ENCODE data around the gene MFRP.

DNA sequence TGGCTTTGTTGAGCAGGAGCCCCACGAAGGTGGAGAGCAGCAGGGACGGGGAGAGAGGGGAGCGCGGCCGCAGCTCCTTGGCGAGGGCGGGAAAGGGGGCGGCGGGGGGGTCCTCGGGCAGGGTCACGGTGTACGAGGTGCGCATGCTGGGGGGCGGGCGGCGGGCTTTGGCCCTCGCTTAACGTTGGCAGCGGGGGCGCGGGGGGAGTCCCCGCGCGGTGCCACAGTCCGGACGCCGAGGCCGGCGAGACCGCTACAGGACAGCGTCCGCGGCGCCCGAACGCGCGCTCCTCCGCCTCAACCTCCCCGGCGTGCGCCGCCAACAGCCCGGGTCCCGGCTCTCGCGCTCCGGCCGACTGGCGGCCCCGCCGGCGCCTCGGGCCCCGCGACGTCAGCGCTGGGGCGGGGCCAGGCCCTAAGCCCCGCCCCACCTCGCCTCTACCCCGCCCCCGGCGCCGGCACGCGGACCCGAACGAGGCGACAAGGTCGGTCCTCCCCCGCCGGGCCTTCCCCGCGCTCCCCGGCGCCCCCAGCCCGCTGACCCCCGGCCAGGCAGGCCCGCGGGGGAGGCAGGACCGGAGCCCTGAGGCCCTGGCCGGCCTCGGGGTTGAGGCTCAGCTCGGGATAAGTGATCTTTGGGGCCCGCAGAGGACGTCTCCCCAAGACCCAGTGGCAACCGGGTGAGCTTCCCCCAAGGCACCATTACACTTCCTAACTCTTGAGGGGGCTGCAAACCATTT is 17.5 kb upstream of the MFRP start:
- TF ChIP-seq EZH2 (IDR thresholded peaks at IDR 0.05; ENCODE audit: low read length, missing control alignments) = no peak
- TF ChIP-seq, protein P1, sequence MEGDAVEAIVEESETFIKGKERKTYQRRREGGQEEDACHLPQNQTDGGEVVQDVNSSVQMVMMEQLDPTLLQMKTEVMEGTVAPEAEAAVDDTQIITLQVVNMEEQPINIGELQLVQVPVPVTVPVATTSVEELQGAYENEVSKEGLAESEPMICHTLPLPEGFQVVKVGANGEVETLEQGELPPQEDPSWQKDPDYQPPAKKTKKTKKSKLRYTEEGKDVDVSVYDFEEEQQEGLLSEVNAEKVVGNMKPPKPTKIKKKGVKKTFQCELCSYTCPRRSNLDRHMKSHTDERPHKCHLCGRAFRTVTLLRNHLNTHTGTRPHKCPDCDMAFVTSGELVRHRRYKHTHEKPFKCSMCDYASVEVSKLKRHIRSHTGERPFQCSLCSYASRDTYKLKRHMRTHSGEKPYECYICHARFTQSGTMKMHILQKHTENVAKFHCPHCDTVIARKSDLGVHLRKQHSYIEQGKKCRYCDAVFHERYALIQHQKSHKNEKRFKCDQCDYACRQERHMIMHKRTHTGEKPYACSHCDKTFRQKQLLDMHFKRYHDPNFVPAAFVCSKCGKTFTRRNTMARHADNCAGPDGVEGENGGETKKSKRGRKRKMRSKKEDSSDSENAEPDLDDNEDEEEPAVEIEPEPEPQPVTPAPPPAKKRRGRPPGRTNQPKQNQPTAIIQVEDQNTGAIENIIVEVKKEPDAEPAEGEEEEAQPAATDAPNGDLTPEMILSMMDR (conservative IDR thresholded peaks at IDR 0.05 in 1 of 2, IDR thresholded peaks at IDR 0.05 in 1 of 2; ENCODE audit: low read depth in 1 of 2, low read length in 2 of 2) = no peak
